Esophagus muscularis mucosa (tissue), 4 donors: ENCODE measurements around the gene PIP.
"Not testable (repeated sequence)": the region's sequence is repeated elsewhere in the genome, so short reads cannot be mapped to it uniquely, and the experiment has no call there.

Experiments
- EP300 ChIP-seq: sonication (generic); formaldehyde crosslinking; IDR thresholded peaks from one replicate; pipeline ENCODE4 v1.6.1; 2017; ENCODE audit warnings: antibody characterized with exemption
- POLR2AphosphoS5 ChIP-seq, 2 donors: sonication (generic); formaldehyde crosslinking; IDR thresholded peaks; one replicate each; pipeline ENCODE4 v1.6.1; 2017; ENCODE audit warnings: antibody characterized with exemption in 2 of 2
- TF ChIP-seq, protein P1 (sequence below), 3 experiments: fragments of 200-600 bp in 2 of 3; fragments of 450-650 bp in 1 of 3; sonication (generic) in 2 of 3; IDR thresholded peaks; one replicate each; pipeline ENCODE4 v1.5.1; 2017 to 2019; ENCODE audit warnings: antibody characterized with exemption in 3 of 3, mild to moderate bottlenecking in 2 of 3, moderate library complexity in 1 of 3

GRCh38 chr7:143158617-143159016 is 26.7 kb downstream of the PIP start:
- TF ChIP-seq, protein P1, sequence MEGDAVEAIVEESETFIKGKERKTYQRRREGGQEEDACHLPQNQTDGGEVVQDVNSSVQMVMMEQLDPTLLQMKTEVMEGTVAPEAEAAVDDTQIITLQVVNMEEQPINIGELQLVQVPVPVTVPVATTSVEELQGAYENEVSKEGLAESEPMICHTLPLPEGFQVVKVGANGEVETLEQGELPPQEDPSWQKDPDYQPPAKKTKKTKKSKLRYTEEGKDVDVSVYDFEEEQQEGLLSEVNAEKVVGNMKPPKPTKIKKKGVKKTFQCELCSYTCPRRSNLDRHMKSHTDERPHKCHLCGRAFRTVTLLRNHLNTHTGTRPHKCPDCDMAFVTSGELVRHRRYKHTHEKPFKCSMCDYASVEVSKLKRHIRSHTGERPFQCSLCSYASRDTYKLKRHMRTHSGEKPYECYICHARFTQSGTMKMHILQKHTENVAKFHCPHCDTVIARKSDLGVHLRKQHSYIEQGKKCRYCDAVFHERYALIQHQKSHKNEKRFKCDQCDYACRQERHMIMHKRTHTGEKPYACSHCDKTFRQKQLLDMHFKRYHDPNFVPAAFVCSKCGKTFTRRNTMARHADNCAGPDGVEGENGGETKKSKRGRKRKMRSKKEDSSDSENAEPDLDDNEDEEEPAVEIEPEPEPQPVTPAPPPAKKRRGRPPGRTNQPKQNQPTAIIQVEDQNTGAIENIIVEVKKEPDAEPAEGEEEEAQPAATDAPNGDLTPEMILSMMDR (IDR thresholded peaks at IDR 0.05): not testable (repeated sequence)
- not testable (repeated sequence) for TF ChIP-seq POLR2AphosphoS5 (IDR thresholded peaks at IDR 0.05); EP300
